ENCODE data around the gene SLIT3.
"Not testable (repeated sequence)": the region's sequence is repeated elsewhere in the genome, so short reads cannot be mapped to it uniquely, and the experiment has no call there.

Gene SLIT3

GRCh38 chr5:169169783-169170182, 131.2 kb downstream of the SLIT3 start:
- DNase-seq = no peak

- DNase-seq = no peak
Measured at GRCh38 chr5:169168280-169168679, 132.7 kb downstream of the SLIT3 start.

- no peak for DNase-seq
Measured at GRCh38 chr5:169166078-169166477, 134.9 kb downstream of the SLIT3 start.

GRCh38 chr5:169165052-169165451, 135.9 kb downstream of the SLIT3 start:
- DNase-seq = no peak

- no peak for DNase-seq
Measured at GRCh38 chr5:169164481-169164925, 136.4 kb downstream of the SLIT3 start.

GRCh38 chr5:169162407-169162806, 138.5 kb downstream of the SLIT3 start:
- no peak for DNase-seq

GRCh38 chr5:169161022-169161680, 139.8 kb downstream of the SLIT3 start:
- DNase-seq = no peak

GRCh38 chr5:169160405-169160901, 140.5 kb downstream of the SLIT3 start:
- no peak for DNase-seq

GRCh38 chr5:169158764-169159163, 142.2 kb downstream of the SLIT3 start:
- no peak for DNase-seq

- no peak for DNase-seq
Measured at GRCh38 chr5:169157064-169157463, 143.9 kb downstream of the SLIT3 start.

- no peak for DNase-seq
Measured at GRCh38 chr5:169154679-169155078, 146.3 kb downstream of the SLIT3 start.

GRCh38 chr5:169153405-169153804, 147.5 kb downstream of the SLIT3 start:
- DNase-seq = no peak

- no peak for DNase-seq
Measured at GRCh38 chr5:169152946-169153345, 148.0 kb downstream of the SLIT3 start.

GRCh38 chr5:169152453-169152852, 148.5 kb downstream of the SLIT3 start:
- no peak for DNase-seq

GRCh38 chr5:169151051-169151805, 149.7 kb downstream of the SLIT3 start:
- no peak for DNase-seq

- no peak for DNase-seq
Measured at GRCh38 chr5:169150108-169150507, 150.8 kb downstream of the SLIT3 start.

GRCh38 chr5:169149317-169149716, 151.6 kb downstream of the SLIT3 start:
- no peak for DNase-seq

GRCh38 chr5:169148138-169148740, 152.7 kb downstream of the SLIT3 start:
- no peak for DNase-seq

GRCh38 chr5:169147534-169147933, 153.4 kb downstream of the SLIT3 start:
- no peak for DNase-seq

GRCh38 chr5:169146158-169146557, 154.8 kb downstream of the SLIT3 start:
- DNase-seq = no peak

- DNase-seq = no peak
Measured at GRCh38 chr5:169142264-169142970, 158.5 kb downstream of the SLIT3 start.

- not testable (repeated sequence) for DNase-seq
Measured at GRCh38 chr5:169140215-169140614, 160.7 kb downstream of the SLIT3 start.

- no peak for DNase-seq
Measured at GRCh38 chr5:169139480-169140050, 161.4 kb downstream of the SLIT3 start.

Measured in effector CD8-positive, alpha-beta T cell (primary cell).